Stimulated activated CD8-positive, alpha-beta memory T cell treated with anti-CD3 and anti-CD28 coated beads, Interleukin-12 subunit alpha, Interleukin-12 subunit beta, amount 100 ng/mL, for 24 hours (primary cell): ENCODE measurements around the gene NDUFA13.

ENCODE experiments used
- DNase-seq: peaks from one replicate; pipeline ENCODE4 v3.0.0-alpha.2; 2020; ENCODE audit errors: extremely low read depth

NDUFA13 gene

GRCh38 chr19:19510432-19510831, 5.6 kb upstream of the NDUFA13 start:
- no peak for DNase-seq

DNA sequence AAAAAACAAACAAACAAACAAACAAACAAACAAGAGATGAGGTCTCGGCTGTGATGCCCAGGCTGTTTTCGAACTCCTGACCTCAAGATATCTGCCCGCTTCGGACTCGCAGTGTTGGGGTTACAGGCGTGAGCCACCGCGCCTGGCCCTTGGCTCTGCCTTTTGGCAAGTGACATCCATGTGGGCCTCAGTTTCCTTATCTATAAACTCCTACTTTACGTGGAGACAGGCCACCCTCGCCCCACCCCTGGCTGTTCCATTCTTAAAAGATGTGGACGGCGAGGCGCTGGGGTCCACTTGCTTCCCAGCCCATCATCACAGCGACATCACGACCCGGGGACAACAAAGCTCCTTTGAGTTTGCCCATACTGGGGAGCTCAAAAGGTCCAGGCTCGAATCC, 2.3 kb upstream of the NDUFA13 start:
- no peak for DNase-seq

DNA sequence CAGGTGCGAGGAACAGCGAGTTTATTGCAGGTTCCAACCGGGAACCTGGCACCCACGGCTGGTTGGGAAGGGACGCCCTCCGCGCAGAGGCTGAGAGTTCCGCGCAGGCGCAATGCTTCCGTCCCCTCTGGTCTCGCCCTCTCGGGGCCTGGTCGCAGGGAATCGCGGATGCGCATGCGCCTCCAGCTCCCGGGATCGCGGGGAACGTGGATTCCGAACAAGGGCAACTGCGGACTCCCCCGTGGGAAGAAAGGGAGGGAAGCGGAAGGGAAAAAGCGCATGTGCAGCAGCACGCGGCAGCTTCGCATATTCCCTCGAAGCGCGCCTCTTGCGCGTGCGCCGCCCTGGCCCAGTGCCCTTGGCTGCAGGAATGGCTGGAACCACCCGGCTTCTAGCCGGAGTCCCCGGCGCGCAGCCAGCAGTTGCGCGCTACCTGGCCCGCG, 1.8 kb upstream of the NDUFA13 start:
- no peak for DNase-seq

- DNase-seq, result no peak
These were observed 964 bp upstream of the NDUFA13 start, which contains the start of gene TSSK6 for GRCh38 chr19:19514881-19515641. Gene TSSK6, minus strand, starts transcription at chr19:19515548. Its CDS starts 121 bp downstream, at chr19:19515427.

- DNase-seq, result no peak
These were observed 1.2 kb downstream of the NDUFA13 start for GRCh38 chr19:19517235-19517619.

DNA sequence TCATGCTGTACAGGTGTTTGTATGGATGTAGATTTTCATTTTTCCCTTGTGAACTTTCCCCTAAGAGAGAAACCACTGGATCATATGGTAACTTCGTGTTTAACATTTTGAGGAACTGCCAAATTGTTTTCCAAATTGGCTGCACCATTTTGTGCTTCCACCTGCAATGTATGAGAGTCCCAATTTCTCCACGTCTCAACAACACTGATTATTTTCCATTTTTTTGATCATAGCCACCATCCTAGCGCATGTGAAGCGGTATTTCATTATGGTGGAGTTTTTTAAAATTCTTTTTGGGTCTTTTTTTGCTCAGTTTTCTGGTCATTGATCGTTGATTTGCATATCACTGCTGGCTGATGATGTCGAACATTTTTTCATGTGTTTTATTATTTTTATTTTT, 5.0 kb downstream of the NDUFA13 start:
- DNase-seq, result no peak

DNA sequence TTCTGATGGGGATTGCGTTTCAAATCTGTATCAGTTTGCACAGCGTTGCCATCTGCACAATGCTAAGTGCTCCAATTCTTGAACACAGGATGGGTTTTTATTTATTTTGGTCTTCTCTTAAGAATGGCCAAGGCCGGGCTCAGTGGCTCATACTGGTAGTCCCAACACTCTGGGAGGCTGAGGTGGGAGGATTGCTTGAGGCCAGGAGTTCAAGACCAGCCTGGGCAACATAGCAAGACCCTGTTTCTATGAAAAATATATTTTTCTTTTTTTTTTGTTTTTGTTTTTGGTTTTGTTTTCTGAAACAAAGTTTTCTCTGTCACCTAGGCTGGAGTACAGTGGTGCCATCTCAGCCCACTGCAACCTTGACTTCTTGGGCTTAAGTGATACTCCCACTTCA, 7.2 kb downstream of the NDUFA13 start:
- DNase-seq, result no peak

DNA sequence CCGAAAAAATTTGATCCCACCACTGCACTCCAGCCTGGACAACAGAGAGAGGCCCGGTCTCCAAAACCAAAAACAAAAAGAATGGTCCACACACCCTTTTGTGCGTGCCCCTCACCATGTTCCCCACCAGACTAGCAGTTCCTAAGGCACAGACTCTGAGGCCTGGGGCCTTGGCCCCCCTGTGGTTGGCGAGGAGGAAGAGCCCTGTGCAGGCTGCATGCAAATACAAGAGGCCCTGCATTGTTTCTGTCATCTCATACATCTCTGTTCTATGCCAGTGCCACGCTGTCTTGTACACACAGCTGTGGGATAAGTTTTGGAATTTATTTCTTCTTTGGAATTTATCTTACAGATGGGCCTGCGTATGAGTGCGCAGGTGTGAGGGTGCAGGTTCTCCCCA, 8.0 kb downstream of the NDUFA13 start:
- no peak for DNase-seq

DNA sequence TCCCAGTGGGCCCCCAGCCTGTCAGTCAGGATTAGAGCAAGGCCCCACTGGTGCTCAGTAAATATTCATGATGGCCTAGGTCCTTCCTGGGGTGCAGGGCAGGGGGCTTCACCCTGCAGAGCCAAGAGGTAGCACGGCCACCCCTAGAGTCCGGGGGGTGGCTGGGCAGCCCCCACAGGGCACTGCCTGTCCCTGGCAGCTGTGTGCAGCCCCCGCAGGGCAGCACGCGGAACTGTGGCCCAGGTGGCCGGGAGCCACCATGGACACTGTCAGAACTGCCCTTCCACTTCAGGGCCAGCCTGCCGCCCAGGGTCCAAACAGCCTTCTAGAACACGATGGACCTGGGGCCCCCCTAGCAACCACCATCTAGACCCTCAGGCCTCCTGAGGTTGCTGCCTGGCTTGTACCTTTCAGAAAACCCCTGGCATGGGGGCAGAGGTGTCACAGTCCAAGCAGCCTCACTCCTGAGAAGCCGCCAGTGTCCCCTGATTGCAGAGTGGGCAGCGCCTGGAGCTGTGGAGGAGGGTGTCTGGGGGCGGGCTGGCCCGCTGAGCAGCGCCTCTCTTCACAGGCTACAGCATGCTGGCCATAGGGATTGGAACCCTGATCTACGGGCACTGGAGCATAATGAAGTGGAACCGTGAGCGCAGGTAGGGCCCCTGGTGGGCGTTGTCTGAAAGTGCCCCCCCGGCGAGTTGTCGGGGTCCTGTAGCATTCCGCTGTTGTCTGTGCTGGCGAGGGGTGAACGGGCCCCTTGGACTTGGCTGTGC, 9.8 kb downstream of the NDUFA13 start:
- DNase-seq, result no peak

DNA sequence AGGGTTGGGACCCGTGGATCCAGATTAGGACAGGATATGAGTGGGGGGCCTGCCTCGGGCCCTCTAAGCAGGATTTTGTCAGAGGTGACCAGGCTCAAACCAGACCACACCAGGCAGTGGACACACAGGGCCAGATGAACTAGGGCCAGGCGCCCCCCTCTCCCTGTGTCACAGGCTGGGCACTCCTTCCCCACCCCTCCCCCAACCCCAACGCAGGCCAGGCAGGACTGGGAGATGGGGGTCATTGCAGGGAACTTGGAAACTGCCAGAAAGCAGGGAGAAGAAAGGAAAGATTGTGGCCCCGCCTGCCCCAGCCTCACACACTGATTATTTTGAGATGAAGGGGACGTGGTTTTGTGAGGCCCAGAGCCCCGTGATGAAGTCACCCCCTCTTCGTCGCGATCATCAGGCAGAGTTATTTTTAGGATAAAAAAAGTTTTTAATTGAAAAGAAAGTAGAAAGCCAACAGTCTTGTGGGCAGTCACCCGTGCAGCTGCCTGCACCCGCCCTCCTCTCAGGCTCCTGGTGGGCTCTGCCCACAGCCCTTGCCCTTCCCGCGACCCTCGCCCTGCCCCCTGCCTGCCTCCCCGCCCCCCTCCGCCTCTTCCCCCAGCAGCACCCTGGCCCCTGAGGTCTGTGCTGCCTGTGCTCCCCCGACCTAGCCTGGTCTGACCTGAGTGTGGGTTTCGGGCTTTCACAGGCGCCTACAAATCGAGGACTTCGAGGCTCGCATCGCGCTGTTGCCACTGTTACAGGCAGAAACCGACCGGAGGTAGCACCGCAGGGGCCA, 10.8 kb downstream of the NDUFA13 start:
- DNase-seq, result no peak

DNA sequence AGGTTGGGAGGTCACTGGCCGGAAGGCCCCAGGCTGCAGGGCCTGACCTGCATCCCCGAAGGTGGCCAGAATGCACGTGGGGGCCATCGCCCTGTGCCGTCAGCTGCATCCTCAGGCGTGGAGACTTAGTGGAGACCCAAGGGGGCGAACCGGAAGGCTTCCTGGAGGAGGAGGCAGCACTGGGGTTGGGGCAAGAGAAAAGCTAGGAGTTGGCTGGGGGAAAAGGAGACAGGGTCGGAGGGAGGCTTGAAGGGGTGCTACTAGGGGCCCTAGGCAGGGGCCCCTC, 11.3 kb downstream of the NDUFA13 start:
- no peak for DNase-seq

GRCh38 chr19:19527674-19528625, 11.9 kb downstream of the NDUFA13 start:
- no peak for DNase-seq

DNA sequence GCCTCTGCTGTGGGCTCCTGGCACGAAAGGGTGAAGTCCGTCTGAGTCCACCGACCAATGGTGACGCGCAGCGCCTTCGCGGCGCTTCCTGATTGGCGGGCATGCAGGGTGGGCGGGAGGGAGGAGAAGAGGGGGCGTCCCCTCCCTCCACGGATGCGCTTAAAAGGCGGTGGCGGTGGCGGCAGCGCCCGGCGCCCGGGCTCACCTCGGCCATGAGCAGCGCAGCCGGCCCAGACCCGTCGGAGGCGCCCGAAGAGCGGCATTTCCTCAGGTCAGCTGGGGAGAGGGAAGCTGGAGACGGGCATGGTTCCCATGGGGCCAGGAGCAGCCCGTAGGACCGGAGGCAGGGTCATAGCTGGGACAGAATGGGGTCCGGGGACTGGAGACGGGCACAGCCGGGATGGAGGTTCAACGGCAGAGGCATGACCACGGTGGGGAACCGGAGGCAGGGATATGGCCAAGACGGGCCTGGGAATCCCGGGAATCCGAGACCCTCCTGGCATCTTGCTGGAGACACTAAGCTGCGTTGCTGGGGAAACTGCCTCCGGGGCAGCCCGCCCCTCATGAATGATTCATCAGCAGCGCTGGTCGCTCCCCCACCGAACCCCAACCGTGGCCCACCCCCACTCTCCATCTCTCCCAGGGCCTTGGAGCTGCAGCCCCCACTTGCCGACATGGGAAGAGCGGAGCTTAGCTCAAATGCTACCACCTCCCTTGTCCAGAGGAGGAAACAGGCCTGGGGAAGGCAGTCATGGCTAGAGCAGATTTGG, 12.9 kb downstream of the NDUFA13 start, which contains the start of gene YJEFN3:
TSS of gene YJEFN3 (plus strand) at position 191 of the 770 bp plus-strand sequence. CDS start at position 213, 22 bp downstream.
- DNase-seq, result no peak

- no peak for DNase-seq
These were observed 13.9 kb downstream of the NDUFA13 start for GRCh38 chr19:19529783-19530422.

- DNase-seq, result no peak
These were observed 14.4 kb downstream of the NDUFA13 start for GRCh38 chr19:19530423-19530804.

DNA sequence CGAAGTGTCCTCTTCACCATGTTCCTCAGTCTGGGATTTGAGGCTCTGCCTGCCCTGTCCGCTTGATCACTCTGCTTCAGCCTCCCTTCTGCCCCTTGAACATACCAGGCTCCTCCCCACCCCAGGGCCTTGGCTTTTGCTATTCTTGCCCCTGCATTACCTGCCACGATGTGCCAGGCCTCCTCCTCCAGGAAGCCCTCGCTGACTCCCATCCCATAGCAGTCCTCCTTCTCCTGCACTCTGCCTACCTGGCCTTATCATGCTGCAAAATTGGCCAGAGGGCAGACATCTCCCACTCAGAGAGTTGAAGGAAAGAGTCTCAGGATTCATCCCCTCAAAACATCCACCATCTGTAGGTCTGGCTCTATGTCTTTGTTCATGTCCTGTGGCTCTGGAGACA, 14.9 kb downstream of the NDUFA13 start:
- no peak for DNase-seq

DNA sequence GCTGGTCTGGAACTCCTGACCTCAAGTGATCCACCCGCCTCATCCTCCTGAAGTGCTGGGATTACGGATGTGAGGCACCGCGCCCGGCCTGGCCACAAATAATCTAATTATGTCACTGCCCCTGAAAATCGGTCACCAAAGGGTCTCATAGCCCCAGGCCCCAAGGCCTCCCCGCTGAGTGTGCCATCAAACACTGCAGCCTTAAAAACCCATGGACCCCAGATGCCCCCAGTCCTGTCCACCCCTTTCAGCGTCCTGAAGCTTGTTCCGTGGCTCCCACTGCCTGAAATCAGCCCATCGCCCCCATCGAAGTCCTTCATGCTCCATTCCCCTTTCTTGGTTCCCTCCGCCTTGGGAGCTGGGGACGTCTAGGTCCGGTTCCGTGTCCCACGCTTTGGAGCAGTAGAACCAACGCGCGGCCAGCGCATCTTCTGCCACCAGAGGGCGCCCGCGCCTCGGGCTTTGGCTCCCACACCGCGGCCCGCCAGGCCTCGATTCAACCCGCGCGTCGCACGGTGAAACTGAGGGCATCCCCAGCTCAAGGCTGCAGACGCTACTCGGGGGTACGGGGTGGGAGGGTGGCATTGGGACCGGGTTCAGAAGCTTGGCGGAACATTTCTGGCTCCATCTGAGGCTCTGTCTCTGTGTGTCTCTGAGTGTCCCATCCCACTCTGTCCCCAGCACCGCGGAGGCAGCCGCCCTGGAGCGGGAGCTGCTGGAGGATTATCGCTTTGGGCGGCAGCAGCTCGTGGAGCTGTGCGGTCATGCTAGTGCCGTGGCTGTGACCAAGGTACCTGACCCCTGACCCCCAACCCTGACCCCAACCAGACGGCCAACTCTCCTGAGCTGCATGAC, 16.2 kb downstream of the NDUFA13 start:
- peak; percentile 62 for DNase-seq

GRCh38 chr19:19532806-19533701, 17.0 kb downstream of the NDUFA13 start:
- no peak for DNase-seq
